ENCODE results near the gene NUDT4.
"Not testable (repeated sequence)": the region's sequence is repeated elsewhere in the genome, so short reads cannot be mapped to it uniquely, and the experiment has no call there.

NUDT4 gene

DNA sequence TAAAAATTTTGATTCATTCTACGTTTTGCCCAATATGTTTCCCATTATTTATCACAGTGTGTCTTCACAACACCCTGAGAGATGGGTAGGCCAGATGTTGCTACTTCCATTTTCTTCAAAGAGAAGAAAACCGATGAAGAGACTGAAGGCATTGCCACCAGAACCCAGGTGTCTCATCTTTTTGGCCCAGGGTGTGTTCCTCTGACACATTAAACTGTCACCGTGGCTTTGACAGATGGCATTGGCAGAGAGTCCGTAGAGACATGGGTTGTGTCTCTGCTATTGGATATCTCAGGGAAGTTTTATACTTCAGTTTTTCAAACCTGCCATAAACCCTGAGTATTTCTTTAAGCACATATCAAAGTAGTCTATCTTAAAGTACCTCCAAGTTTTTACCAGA is 11.3 kb upstream of the NUDT4 start:
- no peak for DNase-seq (ENCODE audit: low read depth)

DNA sequence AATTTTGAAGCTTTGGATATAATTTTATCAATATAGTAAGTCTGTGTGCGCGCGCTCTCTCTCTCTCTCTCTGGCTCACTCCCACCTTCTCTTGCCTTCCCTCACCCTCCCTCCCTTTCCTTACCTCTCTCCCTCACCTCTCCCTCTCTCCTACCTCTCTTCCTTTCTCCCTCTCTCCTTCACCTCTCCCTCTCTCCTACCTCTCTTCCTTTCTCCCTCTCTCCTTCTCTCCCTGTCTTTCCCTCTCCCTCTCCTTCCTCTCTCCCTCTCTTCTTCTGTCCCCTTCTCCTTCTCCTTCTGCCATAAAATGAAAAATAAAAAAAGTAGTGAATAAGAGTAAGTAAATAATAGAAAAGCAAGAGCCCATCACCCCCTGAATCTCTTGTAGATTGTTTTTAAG is 9.0 kb upstream of the NUDT4 start:
- DNase-seq (ENCODE audit: low read depth), result no peak

DNA sequence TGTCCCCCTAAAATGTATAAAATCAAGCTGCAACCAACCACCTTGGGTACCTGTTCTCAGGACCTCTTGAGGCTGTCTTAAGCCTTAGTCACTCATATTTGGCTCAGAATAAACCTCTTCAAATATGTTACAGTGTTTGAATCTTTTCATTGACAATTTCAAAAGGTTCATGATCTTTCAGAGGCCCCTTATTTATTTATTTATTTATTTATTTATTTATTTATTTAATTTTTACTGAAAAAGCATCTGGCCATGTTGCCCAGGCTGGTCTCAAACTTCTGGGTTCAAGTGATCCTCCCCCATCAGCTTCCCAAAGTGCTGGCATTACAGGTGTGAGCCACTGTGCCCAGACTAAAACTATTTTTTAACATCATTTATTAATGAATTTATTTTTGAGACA is 8.2 kb upstream of the NUDT4 start:
- no peak for DNase-seq (ENCODE audit: low read depth)

DNA sequence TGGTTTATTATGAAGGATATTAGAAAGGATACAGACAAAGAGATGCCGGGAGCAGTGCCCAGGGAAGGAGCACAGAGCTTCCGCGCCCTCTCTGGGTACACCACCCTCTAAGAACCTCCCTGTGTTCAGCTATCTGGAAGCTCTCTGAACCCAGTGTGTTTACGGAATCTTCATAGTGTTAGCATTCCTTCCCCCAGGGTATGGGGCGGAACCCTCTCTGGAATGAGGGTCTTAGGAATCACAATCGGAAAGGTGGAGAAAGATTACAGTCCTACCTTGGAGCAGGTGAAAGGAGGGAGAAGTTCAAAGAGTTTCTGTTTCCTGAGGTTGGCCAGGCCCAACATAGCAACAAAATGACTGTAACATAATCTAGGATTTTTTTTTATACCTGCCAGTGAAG is 6.8 kb upstream of the NUDT4 start:
- no peak for DNase-seq (ENCODE audit: low read depth)

DNA sequence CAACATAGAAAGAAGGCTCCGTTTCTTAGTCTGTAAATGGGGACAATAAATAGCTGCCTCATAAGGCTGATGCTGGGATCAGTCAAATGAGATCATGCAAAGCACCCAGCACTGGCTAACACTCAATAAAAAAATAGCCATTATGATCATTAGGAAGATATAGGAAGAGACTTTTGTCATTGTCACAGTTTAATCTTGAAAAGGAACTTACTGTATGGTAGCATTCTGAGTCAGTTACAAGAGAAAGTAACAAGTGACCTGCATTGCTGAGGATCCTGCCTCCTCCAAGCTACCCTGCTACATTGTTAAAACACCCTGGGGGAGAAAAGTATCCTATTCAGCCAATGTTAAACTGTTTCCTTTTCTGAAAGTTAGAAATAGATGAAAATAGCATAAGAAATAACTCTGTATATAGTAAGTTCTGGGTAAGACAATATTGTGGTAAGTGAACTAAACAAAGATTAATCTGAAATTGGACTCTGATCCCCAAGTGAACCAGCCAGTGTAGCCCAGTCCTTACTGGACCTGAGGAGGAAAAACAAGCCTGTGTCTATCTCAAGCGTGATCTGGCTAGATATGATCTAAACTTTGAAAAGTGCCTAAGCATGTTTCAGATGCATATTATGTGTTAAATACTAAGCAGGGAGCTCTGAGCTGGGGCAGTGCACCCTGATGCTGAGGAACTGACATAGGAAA is 3.6 kb upstream of the NUDT4 start:
- no peak for DNase-seq (ENCODE audit: low read depth)

DNA sequence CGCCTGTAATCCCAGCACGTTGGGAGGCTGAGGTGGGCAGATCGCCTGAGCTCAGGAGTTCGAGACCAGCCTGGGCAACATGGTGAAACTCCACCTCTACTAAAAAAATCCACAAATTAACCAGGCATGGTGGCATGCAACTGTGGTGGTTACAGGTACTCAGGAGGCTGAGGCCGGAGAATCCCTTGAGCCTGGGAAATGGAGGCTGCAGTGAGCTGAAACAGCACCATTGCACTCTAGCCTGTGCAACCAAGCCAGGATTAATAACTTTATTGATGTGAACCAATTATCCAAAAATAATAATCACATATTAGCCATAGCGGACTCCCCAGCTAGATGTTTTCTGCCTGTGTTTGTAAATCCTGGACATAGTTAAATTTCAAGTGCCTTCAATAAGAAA is 1.8 kb upstream of the NUDT4 start:
- no peak for DNase-seq (ENCODE audit: low read depth)

DNA sequence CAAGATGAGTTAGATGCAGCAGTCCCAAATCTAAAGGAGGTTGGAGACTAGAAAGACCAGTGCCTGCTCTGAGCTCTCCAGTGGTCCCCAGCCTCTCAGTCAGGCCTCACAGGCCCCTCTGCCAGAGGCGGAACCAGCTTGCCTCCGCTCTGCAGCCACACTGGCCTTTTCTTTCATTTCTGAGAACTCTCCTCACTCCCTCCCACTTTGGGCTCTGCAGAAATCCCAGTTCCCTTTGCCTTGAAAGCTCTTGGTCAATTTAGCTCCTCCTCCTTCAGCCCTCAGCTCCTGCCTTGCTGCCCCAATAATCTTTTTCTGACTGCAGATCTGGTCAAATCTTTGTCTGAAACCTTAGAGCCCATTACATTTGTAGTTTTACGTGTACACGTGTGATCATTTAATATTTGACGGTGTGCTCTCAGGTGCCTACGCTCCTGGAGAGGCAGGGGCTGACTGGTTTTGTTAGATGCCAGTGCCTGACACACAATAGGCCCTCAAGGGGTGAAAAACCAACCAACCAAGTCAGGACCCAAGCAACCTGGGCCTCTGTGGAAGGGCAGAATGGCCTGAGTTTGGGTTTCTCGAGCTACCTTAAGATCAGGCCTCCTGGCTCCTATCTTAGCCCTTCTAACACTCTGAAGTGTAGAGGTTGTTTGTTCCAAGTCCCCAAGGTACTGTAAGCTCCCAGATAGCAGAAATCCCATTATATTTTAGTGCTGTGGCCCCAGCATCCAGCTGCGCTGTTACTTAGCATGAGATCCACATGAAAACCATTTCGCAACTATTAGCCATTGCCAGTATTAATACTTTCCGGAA is 1.1 kb upstream of the NUDT4 start:
- DNase-seq (ENCODE audit: low read depth), result no peak

DNA sequence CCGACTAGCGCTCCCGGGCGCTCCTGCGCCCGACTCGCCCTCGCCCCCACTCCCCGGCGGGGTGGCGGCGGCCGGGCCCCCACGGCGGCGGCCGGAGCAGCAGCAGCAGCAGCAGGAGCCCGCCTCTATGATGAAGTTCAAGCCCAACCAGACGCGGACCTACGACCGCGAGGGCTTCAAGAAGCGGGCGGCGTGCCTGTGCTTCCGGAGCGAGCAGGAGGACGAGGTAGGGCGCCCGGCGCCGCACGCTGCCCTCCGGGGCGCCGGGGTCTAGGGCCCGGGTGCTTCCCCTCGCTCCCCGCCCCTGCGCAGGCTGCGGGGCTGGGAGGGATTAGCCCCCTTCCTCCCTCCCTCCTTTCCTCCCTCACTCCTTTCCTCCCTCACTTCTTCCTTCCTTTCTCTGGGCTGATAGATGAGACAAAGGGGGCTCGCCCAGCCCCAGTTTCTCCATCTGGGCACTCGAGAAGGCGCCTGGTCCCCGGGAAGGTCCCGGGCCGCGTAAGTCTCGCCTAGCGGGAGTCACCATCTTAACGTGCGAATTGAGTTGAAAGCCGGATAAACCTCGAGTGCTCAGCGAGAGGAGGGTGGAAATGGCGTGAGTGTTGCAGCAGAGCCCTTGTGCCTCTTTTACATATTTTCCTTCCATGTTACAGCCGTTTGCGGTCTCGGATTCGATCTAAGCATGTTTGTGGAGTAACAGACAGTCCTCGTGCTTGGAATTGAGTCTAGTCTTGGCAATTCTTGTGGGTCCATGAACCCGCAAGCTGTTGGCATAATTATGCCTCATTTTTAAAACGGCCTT is 672 bp downstream of the NUDT4 start:
- DNase-seq (ENCODE audit: low read depth), result peak; percentile 36

DNA sequence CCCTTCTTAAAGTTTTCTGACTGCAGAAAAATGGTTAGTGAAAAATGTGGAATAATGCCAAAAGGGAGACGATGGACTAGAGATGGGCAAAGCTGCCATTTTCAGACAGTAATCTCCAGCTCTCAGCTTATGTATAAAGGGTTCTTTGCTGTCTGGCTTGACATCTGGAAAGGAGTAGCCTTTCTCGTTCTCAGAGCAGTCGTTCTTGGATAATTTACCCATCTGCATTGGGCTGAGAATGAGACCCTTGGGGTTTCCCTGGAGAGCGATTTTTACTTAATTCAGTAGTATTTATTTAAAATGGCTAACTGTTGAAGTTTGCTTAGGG is 1.2 kb downstream of the NUDT4 start:
- DNase-seq (ENCODE audit: low read depth), result no peak

DNA sequence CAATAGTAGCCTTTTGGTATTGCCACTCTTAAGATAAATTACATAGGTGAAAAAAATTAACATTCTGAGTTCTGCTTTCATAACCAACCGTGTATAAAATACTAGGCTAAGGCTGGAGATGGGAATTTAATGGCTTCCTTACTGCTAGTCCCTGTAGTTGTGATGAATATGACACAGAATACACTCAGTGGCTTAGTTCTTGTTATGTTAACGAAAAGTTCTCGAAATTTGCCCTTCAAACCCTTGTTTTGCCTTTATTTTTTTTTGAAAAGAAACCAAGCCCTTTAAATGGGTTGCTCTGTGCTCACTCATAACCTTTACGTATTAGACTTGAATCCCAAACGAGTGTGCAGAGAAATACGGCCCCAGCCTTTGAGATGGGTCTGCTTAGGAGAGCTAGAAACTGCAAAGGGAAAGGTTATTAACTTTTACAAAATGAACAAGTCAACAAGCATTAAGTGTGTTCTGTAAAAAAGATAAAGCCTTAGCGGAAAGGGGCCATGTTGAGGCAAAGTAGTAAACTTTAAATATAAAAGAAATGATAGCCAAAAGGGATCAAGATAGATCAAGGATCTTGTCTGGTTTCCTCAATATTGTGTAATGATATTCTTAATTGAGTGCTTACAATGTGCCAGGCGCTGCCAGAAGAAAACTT is 1.7 kb downstream of the NUDT4 start:
- no peak for DNase-seq (ENCODE audit: low read depth)

DNA sequence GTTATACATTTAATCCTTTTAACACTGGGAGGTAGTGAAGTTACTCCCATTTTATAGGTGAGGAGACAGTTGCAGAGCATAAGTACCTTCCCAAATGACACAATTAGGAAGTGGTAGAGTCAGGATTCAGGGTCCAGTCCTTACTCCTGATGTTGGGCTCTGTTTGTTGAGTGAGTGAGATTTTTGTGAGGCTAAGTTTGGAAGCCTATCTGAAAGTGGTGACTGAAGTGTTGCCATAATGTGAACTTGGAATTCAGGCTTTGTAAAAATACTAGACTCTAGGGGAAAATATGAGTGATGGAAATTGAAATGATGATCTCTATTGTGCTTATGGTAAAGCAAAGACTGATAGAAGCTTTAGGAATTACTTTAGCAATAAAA is 2.2 kb downstream of the NUDT4 start:
- DNase-seq (ENCODE audit: low read depth), result no peak

DNA sequence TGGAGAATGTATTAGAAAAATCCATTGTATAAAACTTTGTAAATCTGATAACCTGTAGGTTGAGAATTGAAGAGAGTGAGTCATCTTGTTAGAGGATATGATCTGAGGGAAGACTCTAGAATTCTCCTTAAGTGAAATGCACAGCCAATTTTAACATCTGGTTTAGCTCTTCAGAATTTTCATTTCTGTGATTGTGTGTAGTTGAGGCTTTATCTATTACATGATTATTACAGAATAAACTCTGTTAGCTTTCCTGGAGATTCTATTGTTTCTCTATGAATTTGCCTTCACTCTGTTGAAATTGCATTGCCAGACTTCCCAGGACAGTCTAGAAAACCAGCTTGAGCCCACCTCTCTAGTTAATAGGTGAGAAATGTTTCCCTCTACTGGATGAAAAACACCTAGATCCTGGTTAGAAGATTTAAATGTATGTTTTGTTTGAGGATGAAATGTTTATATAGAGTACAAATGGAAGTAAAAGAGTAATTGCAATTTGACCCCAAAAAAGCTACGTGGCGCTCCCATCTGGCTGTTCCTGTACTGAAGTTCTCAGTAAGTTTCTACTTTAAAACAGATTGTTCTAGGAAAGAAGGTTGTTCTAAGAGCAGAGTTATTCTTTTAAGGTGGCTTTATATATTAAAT is 2.9 kb downstream of the NUDT4 start:
- DNase-seq (ENCODE audit: low read depth), result no peak

DNA sequence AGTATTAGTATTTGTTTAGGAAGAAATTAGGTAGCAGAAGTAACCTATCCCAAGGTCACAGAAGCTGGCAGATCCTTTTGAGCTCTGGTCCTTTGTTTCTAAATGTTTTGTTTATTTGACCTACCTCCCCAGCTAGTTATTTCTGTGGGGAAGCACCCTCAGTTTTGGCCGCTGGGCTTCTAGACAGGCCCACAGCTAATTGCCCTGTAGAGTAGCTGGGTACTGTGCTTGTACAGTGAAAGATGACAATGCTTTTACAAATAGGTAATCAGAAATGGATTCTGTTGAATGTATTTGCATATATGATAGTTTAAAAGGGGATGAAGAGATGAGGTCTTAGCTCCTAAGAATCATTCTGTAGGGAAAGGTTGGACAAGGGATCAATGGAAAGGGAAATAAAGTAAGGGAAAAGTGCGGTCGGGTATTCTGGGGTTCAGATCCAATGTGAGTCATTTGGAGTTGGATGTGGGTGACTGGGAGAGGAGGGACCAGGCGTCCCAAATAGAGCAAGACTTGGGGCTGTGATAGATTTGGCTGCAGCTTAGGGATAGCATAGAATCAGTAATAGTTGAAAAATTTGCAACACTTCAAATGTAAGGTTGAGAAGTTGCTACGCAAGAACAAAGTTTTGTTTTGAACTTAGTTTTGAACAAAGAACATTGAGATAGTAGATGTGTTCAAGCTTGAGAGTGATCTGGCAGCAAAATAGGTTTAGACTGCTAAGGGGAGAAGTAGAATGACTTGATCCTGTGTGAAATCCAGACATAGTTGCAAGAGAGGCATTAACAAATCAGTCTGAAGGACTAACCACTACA is 3.6 kb downstream of the NUDT4 start:
- no peak for DNase-seq (ENCODE audit: low read depth)

DNA sequence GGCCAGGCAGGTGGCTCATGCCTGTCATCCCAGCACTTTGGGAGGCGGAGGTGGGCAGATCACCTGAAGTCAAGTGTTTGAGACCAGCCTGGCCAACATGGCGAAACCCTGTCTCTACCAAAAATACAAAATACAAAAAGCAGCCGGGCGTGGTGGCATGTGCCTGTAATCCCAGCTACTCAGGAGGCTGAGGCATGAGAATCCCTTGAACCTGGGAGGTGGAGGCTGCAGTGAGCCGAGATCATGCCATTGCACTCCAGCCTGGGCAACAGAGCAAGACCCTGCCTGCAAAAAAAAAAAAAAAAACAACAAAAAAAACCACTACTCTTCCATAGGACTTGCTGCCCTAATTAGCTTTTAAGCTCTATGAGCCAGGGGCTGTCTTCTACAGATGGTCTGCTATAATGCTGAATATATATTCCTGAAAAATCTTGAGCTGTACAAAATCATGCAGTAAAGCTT is 4.3 kb downstream of the NUDT4 start:
- not testable (repeated sequence) for DNase-seq (ENCODE audit: low read depth)

DNA sequence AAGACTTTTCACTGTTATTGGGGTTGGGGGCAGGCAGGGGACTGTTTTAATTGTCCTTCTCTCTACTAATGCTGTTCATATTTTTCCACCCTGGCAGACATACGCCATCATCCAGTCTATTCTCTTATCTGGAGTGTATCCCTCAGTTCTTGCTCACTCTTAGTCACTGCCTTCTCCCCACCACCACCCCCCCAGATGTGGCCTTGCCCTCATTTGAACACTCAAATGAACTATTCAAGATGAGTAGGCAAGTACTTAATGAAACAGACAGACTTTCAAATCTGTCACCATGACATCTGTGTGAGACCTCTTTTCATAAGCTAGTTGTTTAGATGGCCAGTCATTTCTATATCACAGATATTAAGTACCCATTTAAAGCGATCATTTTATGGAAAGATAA is 10.1 kb downstream of the NUDT4 start:
- DNase-seq (ENCODE audit: low read depth), result no peak

DNA sequence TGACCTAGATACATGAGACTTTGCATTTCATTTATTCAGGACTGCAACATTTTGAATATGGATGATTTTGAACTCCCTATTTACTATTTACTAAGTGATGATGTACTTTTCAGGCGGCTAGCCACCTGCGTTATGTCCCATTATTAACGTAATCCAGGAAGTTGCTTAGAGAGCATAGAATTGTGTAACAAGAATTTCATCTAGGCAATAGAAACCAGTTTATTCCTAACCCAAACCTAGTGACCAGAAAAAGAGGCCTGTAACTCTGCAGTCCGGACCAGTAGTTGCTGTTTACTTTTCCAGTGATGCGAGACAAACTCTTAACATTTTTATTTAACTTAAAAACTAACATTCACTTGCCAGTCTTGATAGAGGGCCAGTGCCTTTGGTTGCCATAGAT is 12.3 kb downstream of the NUDT4 start:
- DNase-seq (ENCODE audit: low read depth), result no peak

DNA sequence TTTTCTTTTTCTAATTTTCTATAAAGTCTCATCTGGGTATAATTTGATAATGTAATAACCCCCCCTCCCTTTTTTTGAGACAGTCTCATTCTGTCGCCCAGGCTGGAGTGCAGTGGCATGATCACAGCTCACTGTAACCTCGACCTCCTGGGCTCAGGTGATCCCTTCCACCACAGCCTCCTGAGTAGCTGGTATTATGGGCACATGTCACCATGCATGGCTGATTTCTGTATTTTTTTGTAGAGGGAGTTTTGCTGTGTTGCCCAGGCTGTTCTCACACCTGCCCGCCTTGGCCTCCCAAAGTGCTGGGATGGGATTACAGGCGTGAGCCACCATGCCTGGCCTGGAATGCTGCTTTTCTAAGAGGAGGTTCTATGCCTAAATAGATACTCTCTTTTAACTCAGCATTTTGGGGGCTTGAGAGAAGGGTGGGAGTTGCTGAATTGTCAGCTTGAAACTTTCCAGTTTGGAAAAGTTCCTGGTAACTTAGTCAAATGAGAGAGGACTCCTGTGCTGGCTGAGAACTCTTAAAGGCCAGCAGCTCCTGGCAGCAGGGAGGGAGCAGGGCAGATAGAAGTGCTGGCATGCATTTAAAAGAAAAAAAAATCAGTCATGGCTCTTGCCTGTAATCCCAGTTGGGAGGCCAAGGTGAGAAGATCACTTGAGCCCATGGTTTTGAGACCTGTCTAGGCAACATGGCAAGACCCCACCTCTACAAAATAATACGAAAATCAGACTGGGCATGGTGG is 13.0 kb downstream of the NUDT4 start:
- DNase-seq (ENCODE audit: low read depth), result no peak

DNA sequence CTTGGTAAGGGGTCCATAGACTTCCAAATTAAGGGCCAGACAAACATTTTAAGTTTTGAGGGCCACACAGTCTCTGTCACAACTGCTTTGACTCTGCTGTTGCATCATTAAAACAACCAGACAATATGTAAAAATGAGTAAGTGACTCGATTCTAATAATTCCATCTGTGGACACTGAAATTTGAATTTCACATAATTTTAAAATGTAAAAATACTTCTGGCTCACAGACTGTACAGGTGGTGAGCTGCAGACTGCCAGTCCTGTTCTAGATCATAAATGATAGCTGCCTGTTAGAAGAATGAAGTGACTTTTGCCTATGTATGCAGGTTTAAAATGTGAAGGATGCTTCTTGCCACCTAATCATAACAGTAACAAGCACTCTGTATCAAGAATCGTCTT is 15.7 kb downstream of the NUDT4 start:
- no peak for DNase-seq (ENCODE audit: low read depth)

DNA sequence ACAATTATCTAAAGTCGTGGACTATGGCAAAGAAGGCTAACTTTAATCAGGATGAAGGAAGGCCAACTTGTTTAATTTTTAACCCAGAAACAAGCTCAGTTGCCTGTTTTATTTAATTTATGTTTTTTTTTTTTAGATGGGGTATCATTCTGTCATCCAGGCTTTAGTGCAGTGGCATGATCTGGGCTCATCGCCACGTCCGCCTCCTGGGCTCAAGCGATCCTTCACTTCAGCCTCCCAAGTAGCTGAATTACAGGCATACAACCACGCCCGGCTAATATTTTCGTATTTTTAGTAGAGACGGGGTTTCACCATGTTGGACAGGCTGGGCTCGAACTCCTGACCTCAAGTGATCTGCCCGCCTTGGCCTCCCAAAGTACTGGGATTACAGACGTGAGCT is 19.7 kb downstream of the NUDT4 start:
- no peak for DNase-seq (ENCODE audit: low read depth)

DNA sequence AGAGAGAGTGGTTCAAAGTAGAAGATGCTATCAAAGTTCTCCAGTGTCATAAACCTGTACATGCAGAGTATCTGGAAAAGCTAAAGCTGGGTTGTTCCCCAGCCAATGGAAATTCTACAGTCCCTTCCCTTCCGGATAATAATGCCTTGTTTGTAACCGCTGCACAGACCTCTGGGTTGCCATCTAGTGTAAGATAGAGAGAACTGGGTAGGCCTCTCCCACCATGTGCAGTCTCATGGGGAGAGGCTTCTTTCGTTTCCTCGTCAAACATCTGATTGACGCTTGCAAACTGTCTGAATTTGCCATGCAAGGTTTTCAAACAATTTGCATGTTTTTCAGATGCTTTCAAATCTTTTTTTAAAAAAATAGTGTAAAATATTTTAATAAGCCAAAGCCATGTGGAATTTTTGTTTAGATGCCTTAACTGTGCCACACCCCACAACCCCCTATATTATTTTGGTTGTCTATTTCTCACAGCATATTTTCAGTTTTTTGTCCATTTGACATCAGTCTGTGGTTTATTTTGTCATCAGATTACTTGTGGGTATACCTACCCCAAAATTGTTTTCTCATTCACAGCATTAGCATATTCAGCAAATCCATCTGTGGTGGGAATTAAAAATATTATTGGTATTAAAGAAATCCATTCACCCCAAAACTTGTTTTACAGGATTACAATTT is 21.6 kb downstream of the NUDT4 start:
- DNase-seq (ENCODE audit: low read depth), result not testable (repeated sequence)
